HG03342 (cell line): ENCODE measurements around the gene FBXL19.

Experiments
- ATAC-seq: cut with Tn5 transposase; IDR thresholded peaks from one replicate; pipeline ENCODE4 v1.9.1; 2021; ENCODE audit warnings: mild to moderate bottlenecking, moderate library complexity; ENCODE audit not compliant: unreplicated experiment

Gene FBXL19

DNA sequence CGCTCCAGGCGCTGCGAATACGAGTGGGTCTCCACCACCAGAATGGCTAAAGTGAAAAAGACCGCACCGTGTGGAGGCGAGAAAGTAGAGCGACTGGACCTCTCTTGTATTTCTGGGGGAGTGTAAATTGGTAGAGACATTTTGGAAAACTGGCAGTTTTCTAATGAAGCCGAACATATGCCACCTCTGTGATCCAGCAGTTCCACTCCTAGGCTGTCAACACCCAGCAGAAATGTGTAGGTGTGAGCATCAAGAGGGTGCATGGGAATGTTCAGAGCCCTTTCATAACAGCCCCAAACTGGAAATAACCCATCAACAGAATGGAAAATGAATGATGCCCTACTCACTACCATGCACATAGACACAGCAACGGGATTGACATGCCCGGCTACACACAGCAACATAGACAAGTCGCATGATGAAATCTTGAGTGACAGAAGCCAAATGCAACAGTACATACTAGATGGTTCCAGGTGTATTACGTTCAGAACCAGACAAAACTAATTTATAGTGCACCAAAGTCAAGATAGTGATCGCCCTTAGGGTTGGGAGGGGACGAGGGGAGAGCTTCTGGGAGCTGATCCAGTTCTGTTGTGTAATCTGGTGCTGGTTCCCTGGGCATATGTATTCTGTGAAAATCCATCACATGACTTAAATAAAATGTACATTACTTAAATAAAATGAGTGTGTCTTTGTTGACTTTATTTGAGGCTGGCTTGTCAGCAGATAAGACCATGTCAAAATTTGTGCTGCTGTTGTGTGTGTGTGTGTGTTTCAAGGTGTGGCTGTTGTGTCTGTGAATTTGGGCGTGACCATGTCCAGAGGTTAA is 28.6 kb upstream of the FBXL19 start:
- ATAC-seq: no peak

DNA sequence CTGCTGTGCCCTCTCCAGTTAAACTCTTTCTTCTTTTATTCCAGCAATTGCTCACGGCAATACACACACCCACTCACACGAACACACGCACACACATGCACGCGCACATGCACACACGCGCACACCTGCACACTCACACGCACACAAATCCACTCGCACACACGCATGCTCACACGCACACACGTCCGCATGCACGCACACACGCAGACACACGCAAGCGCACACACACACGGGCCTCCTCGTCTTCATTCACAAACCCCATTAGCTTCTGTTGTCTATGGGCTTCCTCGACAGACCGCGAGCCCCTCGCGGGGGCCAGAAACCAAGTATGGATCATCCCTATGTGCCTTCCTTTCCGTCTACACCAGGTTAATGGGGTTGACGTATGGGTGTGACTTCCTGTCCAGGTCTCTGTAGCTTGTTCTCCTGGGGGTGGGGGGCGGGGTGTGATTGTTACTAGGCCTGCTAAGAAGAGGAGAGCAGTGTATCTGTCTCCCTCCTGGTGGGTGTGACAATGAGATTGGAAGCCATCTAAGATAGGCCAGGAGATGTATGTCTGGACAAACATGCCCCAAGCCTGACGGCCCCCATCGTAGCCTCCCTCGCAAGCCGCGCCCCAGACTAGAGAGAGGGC is 27.6 kb upstream of the FBXL19 start:
- no peak for ATAC-seq

DNA sequence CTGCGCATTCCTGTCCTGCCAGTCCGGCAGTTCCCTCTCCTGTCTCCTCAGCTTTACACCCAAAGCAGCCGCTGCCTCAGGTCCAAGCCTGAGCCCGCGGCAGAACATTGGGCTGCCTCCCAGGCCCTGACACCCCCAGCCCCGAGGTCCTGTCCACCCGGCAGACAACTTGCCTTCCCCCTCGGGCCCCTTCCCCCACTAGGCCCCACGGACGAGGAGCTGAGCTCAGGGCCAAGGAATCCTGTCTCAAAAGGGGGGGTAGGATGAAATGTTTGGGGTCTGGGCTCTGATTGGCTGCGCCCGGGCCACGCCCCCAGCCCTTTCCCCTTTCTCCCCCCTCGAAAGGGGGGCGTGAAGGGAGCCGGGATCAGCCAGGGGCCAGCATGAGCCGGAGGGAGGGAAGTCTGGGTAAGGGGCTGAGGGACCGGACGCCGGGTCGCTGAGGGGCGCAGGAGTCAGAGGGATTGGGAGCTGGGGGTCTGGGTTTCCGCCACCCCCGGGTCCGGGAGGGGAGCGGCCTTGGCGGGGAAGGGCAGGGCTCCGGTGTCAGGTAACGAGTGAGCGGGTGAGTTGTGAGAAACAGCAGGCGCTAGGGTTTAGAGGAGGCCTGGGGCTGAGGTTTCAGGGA is 27.0 kb upstream of the FBXL19 start, which contains the start of gene CTF1:
Gene CTF1, plus strand, starts transcription at position 354 of the 628 bp plus-strand sequence. Its CDS starts 30 bp downstream, at position 384.
- no peak for ATAC-seq

DNA sequence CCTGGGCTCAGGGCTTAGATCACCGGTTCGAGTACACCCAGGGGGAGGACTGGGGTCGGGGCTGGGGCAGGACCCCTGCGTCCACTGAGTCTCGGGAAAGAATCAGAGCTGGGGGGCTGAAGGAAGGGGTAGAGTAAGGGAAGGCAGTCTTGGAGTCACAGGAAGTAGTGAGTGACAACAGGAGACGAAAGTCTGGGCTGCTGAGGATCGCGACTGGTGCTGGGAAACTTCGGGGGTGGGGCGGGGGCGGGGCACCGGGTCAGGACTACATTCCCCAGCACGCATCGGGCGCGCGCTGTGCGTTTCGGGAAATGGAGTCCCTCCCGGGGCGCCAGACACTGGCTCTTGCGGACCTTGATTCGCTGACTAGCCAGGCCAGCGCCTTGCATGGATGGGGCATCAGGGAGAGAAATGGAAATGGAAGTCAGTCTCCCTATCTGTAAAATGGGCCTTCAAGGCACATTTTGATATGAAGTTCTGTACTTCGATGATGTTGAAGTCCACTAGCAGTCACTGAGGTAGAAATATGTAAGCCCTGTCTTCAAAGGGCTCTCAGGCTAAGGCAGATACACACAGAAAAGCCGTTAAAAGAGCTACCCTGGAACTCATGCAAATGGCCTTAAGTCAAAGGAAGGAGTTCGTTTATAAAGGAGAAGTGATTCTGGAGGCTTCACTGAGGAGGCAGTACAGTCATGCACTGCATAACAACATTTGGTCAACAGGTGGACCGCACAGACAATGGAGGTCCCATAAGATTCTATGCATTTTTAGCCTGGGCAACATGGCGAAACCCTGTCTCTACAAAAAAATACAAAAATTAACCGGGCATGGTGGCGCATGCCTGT is 26.3 kb upstream of the FBXL19 start:
- peak; percentile 43 for ATAC-seq

DNA sequence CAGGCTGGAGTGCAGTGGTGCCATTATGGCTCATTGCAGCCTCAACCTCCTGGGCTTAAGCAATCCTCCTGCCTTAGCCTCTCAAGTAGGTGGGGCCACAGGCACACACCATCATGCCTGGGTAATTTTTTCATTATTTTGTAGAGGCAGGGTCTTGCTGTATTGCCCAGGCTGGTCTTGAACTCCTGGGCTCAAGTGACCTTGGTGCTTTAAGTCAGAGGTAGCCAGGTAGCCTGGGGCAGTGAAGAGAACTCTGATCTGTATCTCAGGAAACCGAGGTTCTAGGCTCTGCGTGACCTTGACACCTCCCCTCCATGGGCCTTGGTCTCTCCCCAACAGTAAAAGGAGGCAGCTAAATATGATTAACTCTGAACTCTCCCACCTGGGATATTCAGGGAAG is 23.6 kb upstream of the FBXL19 start:
- no peak for ATAC-seq

DNA sequence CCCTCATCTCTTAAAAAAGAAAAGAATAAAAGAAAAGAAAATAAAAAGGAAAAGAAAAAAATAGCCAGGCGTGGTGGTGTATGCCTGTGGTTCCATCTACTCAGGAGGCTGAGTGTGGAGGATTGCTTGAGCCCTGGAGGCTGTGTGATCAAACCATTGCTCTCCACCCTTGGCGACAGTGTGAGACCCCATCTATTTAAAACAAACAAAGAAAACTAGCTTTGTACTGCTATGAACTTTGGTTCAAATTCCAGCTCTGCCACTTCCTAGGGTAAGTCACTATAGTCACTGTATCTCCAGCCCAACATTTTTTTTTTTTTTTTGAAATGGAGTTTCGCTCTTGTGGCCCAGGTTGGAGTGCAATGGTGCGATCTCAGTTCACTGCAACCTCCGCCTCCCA is 22.8 kb upstream of the FBXL19 start:
- no peak for ATAC-seq

DNA sequence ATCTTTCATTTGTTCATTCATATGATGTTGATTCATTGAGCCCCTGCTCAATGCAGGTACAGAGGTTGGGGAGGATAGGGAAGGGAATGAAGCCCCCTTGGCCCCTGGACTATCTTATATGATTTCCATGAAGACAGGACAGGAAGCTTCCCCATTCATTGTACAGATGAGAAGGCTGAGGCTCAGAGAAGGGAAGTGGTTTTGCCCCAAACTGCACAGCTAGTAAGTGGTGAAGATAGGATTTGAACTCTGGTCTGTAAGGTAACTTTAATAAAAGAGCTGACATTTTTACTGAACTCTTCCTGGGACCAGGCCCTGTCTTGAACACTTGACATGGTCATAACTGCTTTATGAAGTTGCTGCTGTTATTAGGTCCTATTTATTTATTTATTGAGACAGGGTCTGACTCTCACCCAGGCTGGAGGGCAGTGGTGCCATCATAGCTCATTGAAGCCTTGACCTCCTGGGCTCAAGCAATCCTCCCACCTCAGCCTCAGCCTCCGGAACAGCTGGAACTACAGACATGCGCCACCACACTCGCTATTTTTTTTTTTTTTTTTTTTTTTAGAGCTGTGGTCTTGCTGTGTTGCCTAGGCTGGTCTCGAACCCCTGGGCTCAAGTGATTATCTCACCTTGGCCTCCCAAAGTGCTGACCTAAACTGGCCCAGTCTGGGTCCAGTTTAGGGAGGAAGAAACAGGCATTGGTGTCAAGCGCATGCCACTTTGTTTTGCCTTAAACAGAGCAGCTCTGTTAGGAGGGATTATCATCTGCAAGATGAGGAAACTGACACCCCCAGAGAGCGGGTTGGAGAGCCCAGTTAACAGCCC is 22.0 kb upstream of the FBXL19 start:
- ATAC-seq: no peak

DNA sequence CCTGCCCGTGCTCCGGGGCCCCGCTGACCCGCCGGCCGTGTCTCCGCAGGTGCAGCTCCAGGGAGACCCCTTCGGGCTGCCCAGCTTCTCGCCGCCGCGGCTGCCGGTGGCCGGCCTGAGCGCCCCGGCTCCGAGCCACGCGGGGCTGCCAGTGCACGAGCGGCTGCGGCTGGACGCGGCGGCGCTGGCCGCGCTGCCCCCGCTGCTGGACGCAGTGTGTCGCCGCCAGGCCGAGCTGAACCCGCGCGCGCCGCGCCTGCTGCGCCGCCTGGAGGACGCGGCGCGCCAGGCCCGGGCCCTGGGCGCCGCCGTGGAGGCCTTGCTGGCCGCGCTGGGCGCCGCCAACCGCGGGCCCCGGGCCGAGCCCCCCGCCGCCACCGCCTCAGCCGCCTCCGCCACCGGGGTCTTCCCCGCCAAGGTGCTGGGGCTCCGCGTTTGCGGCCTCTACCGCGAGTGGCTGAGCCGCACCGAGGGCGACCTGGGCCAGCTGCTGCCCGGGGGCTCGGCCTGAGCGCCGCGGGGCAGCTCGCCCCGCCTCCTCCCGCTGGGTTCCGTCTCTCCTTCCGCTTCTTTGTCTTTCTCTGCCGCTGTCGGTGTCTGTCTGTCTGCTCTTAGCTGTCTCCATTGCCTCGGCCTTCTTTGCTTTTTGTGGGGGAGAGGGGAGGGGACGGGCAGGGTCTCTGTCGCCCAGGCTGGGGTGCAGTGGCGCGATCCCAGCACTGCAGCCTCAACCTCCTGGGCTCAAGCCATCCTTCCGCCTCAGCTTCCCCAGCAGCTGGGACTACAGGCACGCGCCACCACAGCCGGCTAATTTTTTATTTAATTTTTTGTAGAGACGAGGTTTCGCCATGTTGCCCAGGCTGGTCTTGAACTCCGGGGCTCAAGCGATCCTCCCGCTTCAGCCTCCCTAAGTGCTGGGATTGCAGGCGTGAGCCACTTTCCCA is 21.1 kb upstream of the FBXL19 start:
- ATAC-seq: no peak

DNA sequence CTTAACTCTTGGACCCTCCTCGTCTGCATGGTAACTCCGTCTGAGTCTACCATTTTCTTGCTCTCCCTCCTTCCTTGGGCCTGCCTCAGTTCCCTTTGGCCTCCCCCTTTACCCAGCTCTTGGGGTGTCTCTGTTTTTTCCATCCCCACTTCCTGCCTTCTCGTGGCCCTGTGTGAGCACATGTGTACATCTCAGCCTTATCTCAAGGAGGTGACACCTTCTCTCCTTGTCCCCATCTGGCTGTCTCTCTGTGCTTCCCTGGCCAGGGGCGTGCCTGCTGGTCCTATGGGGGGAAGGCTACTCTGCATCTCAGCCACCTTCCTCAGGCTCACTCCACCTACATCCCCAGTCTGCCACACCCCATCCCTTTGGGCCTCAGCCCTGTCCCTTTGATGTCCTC is 20.4 kb upstream of the FBXL19 start:
- no peak for ATAC-seq

DNA sequence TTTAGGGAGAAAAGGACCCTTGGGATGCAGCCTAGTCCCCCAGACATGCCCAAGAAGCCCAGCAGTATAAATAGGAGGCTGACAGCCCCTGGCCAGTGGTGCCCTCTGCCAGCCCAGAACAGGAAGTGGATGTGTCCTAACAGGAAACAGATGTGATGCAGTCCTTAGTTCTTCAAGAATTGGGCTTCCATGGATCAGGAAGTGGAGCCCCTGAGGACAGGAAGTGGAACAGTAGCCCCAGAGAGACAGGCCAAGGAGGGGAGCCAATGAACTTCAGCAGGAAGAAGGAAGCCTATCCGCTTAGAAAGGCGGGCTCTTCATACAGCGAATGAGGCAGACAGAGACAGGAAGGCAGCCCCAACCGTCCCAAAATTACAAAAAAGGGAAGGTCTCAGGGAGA is 19.8 kb upstream of the FBXL19 start:
- no peak for ATAC-seq

DNA sequence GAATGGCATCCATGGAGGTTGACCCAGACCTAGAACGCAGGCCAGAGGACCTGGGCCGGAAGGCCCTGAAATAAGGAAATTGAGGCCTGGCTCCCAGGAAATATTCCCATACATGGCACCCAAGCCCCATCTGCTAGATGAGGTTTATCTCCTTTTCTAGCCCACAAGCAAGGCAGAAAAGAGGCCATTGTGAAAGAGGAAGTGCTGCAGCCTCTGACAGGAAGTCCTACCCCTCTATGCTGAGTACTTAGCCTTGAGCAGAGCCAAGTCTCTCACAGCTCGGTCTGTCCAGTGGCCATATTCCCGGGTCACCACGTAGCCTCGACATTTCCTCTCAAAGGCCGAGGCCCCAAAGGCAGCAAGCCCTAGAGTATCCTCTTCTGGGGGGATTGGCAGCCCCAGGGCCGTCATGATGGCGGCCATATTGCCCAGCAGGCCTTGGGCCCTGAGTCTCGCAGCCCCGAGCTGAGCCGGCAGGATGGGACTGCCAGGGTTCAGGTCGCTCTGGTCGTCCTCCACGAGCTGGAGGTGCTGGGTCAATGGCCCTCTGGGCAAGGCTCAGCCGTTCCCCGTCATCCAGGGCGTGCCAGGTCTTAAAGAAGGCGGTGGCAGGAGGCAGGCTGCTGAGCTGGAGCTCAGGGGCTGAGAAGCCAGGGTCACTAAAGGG is 19.1 kb upstream of the FBXL19 start:
- ATAC-seq: no peak

DNA sequence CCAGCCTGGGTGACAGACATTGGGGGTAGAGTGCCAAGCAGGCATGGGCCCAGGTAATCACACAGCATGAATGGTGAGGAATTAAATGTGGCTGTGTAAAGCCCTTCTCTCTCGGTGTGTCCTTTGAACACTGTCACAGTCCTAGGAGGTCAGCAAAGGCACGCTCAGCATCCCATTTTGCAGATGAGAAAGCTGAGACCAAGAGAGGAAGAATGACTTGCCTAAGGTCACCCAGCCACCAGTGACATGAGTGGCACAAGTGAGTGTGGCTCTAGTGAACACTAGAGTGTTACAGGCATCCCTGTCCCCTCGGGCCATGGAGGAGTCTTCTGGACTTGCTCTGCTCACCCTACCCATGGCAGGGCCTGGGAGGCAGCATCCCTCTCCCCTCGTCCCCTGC is 16.3 kb upstream of the FBXL19 start:
- no peak for ATAC-seq

DNA sequence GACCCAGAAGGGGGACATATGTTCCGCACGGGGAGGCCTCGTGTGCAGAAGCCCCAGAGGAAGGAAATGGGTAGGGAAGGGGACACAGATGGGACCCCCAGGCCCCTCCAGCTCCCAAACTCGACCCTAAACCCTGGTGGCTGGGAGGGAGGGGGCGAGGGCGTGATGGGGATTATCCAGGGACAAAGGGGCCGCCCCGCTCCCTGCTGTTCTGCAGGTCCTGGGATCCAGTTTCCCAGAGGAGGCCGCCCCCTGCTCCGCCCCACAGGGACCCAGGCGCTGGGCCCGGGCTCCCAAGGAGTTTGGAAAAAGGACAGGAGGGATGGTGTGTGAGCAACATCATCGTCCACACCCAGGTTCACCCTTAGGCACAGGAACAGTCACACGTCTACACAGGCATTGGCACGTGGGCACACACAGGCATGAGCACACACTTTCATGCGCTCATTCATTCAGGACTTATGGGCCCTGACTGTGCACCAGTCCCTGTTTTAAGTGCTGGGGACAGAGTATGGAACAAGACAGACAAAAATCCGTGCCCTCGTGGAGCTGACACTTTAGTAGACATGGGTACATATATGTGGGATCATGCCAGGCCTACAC is 12.8 kb upstream of the FBXL19 start:
- no peak for ATAC-seq

DNA sequence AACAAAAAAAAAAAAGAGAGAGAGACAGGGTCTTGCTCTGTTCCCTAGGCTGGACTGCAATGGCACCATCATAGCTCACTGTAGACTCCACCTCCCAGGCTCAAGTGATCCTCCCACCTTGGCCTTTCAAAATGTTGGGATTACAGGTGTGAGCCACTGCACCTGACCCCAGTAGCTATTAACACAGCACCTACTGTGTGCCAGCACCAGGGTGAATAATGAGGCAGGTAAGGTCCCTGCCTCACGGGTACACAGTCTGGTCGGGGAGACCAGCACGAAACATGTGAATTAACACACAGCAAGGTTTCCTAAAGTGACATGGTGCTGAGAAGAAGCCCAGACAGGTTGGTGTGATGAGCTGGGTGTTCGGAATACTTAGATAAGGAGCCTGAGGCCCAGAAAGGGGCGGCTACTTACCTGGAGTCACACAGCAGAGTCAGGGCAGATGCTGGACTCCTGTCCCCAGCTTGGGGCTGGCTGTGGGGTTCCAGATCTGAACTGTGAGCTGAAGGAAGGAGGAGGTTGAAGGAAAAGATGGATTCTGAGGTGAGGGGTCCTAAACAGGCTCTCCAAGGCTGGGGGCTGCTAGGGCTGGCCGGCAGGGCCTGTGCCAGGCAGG is 10.5 kb upstream of the FBXL19 start:
- no peak for ATAC-seq

DNA sequence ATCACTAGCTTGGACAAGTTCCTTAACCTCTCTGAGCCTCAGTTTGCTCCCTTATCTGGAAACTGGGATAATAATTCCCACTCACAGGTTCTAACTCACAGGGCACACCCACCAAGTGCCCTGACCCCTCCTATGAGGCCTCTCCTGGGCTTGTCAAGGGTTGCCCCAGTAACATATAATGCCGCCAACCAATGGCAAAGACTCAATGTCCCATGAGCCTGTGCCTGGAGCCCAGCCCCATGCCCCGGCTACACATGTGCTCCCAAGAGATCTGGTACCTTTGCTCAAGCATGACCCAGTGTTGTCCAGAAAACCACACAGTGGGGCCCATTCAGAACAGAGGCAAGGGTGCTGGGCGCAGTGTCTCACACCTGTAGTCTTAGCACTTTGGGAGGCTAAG is 8.5 kb upstream of the FBXL19 start:
- no peak for ATAC-seq

DNA sequence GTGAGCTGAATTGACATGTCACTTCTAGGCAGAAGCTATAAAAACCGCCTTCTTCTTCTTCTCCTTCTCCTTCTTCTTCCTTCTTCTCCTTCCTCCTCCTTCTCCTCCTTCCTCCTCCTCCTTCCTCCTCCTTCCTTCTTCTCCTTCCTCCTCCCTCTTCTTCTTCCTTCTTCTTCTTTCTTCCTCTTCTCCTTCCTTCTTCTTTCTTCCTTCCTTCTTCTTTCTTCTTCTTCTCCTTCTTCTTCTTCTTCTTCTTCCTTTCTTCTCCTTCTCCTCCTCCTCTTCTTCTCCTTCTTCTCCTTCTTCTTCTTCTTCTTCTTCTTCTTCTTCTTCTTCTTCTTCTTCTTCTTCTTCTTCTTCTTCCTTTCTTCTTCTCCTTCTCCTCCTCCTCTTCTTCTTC is 4.8 kb upstream of the FBXL19 start:
- ATAC-seq: no peak

DNA sequence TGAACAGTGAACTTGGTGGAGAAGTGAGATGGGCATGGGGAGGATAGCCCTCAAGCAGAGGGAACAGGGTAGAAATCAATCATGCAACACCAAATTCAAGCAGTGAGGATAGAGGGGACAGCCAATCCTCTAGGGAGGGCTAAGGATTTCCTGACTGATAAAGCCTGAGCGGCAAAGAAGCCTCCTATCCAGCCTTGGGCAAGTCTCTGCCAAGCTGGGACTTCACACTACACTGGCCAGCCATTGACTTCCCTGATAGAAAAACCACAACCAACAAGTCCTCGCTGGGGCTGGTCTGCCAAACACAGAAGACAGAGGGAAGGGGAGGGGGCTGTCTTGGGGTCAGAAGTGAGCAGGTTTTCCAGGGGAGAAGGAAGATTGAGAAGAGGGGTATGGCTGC is 2.5 kb upstream of the FBXL19 start:
- no peak for ATAC-seq

DNA sequence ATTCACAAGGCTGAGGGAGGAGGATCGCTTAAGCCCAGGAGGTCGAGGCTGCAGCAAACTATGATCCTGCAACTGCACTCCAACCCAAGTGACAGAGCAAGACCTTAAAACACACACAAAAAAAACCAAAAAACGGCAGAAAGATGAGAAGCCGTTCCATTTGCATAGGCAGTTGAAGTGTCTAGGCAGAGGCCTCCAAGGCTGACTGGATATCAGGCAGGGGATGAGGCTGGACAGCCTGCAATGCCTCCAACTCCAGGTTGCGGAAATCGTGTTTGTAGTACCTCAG is 2.0 kb upstream of the FBXL19 start:
- no peak for ATAC-seq
